ENCODE results near the gene ESPNL. TPM values are rescaled to one million over a fixed set of nuclear protein-coding genes. Genes with fewer than 3 reads are reported as not detected.
A peak's percentile ranks its signal among the peaks of the same experiment; 100 is the strongest.

Gene ESPNL
- total RNA-seq, 2 experiments from 2014 or later = 0.11 to 0.27 TPM

DNA sequence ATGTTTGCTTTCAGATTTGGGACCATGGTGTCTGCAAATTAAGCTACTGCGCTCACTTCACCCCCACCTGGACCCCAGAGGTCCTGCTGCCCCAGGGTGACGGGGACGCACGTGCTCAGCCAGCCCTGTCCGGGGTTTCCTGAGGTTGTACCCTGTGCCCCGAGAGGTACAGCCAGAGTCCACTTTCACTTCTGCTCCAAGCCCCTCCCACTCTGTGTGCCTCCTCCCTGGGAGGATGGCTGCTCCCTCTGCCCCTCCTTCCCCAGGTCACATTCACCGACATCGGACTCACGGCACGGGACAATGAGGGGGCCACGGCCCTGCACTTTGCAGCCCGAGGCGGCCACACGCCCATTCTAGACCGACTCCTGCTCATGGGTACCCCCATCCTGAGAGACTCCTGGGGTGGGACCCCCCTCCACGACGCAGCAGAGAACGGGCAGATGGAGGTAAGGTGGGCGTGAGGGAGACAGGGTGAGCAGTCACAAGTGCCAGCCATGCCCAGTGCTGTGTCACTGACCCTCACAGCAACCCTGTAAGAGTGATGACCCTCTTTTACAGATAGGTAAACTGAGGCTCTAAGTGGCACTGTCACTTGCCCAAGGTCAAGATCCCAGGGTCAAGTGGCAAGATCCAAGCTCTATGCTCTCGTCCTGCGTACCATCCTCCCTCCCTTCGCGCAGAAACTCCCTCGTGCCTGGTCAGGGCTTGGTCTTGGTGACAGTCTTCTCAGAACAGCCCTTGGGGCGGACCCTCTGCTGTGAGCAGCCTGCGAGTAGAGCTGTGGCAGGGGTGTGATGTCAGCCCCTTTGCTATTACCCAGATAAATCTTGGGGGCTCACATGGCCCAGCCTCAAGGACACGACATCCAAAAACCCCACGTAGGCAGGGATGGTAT, 7.6 kb downstream of the ESPNL start:
- POLR2A ChIA-PET = no interaction called here
- CTCF ChIA-PET = interaction anchor here (2.0 kb wide), 1 partner anchor 31 kb away, joined by 11 read pairs; no protein-coding TSS in a partner anchor
- peak; percentile 2 for DNase-seq

DNA sequence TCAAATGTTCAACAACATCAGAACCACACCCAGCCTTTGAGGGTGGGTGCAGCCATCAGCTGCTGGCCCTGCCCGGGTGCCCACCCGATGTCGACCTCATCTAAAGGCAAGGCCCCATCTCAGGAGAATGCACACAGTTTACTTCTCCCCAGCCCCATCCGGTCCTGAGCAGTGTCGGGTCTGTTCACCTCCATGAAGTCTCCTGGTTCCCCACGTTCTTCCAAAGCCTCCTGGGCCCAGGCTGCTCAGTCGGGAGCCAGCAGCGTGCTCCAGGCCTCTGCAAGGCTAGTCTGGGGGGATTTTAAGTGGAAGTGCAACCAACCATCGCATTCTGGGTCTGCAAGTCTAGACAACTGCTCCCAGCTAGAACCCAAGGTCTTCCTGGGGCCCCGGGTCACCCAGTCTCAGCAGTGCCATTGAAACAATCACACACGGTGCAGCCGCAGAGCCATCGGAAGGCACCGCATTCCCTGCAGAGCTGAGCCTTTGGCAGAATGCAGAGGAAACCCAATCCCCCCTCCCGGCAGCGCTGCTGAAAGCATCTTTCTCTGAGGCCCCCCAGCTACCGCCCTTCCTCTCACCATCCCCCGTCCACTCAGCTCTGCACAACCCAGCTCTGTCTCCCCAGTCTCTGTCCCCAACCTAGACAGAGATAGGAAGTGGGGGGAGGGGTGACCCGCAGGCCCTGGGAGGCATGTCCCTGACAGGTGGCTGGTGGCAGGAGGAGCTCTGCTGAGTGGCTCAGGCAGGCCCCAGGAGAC, 8.5 kb downstream of the ESPNL start:
- Mint-ChIP-seq H3K36me3 (ENCODE audit: low read depth) (no peaks in the 10 kb centered on the region), H3K4me3 (no peak overlapping the region), H3K9me3 (peaks cover 8% of the 10 kb centered on the region), H3K27me3 (no peaks in the 10 kb centered on the region), H3K4me1 (ENCODE audit: low read depth) (peaks cover 2% of the 10 kb centered on the region), H3K27ac (no peak overlapping the region)
- ChIA-PET POLR2A (interaction anchor here (1.1 to 1.4 kb wide), 2 partner anchors 9 to 13 kb away, joined by 3 to 4 read pairs; partner anchors contain the start of gene ESPNL), CTCF (interaction anchor here (0.9 to 2.0 kb wide), 3 partner anchors 31 to 93 kb away, joined by 4 to 11 read pairs (median 4); no protein-coding TSS in a partner anchor)
- intact Hi-C loops (cut with micrococcal nuclease) = no loop called here
- ATAC-seq (peak; percentile 64), DNase-seq (peak; percentile 45)
- TF ChIP-seq, protein P1, sequence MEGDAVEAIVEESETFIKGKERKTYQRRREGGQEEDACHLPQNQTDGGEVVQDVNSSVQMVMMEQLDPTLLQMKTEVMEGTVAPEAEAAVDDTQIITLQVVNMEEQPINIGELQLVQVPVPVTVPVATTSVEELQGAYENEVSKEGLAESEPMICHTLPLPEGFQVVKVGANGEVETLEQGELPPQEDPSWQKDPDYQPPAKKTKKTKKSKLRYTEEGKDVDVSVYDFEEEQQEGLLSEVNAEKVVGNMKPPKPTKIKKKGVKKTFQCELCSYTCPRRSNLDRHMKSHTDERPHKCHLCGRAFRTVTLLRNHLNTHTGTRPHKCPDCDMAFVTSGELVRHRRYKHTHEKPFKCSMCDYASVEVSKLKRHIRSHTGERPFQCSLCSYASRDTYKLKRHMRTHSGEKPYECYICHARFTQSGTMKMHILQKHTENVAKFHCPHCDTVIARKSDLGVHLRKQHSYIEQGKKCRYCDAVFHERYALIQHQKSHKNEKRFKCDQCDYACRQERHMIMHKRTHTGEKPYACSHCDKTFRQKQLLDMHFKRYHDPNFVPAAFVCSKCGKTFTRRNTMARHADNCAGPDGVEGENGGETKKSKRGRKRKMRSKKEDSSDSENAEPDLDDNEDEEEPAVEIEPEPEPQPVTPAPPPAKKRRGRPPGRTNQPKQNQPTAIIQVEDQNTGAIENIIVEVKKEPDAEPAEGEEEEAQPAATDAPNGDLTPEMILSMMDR (IDR thresholded peaks at IDR 0.05) = no peak

More for the DNA sequence above, 7.6 kb downstream of the ESPNL start:
- intact Hi-C loops (cut with micrococcal nuclease) = no loop called here
- TF ChIP-seq, protein P1 (IDR thresholded peaks at IDR 0.05) = no peak
- ATAC-seq = no peak
- H3K4me1 Mint-ChIP-seq (ENCODE audit: low read depth) = peaks cover 2% of the 10 kb centered on the region
- H3K36me3 Mint-ChIP-seq (ENCODE audit: low read depth) = no peaks in the 10 kb centered on the region
- H3K27ac Mint-ChIP-seq = no peak overlapping the region
- peaks cover 3% of the 10 kb centered on the region for H3K9me3 Mint-ChIP-seq
- no peaks in the 10 kb centered on the region for H3K27me3 Mint-ChIP-seq
- no peak overlapping the region for H3K4me3 Mint-ChIP-seq

DNA sequence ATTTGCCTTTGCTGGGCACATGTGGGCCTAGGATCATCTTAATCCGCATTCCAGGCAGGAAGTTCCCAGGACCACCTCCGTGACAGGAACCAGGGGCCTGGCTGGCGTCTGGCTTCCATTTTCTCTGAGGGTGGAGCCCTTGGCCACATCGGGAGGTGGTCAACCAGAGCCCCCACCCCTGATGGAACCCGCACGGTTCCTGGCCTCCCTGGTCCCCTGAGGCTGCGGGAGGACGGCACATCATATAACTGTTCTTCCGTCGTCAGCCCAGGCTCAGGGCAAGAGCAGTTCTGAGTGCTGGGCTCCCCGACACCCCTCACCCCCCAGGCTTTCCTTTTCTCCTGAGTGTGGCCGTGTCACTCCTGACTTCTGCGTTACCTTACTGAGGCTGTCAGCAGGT, 13.5 kb downstream of the ESPNL start:
- H3K27me3 Mint-ChIP-seq = no peaks in the 10 kb centered on the region
- no peak overlapping the region for H3K4me3 Mint-ChIP-seq
- H3K27ac Mint-ChIP-seq = no peak overlapping the region
- H3K9me3 Mint-ChIP-seq = peaks cover 8% of the 10 kb centered on the region
- ATAC-seq (no peak), DNase-seq (no peak)
- TF ChIP-seq, protein P1 (IDR thresholded peaks at IDR 0.05) = no peak
- POLR2A ChIA-PET = no interaction called here
- no peaks in the 10 kb centered on the region for H3K36me3 Mint-ChIP-seq (ENCODE audit: low read depth)
- intact Hi-C loops (cut with micrococcal nuclease) = no loop called here
- CTCF ChIA-PET = no interaction called here
- peaks cover 2% of the 10 kb centered on the region for H3K4me1 Mint-ChIP-seq (ENCODE audit: low read depth)

DNA sequence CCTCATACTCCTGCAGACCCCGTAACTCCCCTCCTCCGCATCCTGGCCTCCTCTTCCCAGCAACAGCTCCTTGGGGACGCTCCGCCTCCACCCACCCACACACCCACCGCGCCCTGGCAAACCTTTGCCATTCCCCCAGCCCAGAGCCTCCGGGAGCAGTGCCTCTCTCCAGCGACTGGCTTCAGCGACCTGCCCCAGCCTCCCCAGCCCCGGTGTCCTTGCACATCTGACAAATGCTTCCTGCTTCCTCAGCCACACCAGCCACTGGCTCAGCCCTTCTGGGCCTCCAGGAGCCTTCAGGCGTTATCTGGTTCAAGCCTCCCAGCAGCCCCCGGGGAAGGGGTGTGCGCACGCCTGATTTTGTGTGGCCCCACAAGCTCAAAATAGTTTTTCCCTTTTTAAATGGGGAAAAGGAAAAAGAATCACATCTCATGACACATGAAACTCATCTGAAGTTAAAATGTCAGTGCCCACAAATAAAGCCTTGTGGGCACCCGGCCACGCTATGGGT, 14.2 kb downstream of the ESPNL start:
- DNase-seq = no peak
- POLR2A ChIA-PET = no interaction called here
- no peaks in the 10 kb centered on the region for H3K27me3 Mint-ChIP-seq

More for the DNA sequence above, 14.2 kb downstream of the ESPNL start:
- intact Hi-C loops (cut with micrococcal nuclease) = no loop called here
- Mint-ChIP-seq H3K4me1 (ENCODE audit: low read depth) (no peaks in the 10 kb centered on the region), H3K4me3 (no peak overlapping the region), H3K9me3 (peaks cover 8% of the 10 kb centered on the region), H3K27ac (no peak overlapping the region), H3K36me3 (ENCODE audit: low read depth) (no peaks in the 10 kb centered on the region)
- TF ChIP-seq, protein P1 (IDR thresholded peaks at IDR 0.05) = no peak
- CTCF ChIA-PET = no interaction called here
- no peak for ATAC-seq
